Measurements from ENCODE around the gene FIZ1.

DNA sequence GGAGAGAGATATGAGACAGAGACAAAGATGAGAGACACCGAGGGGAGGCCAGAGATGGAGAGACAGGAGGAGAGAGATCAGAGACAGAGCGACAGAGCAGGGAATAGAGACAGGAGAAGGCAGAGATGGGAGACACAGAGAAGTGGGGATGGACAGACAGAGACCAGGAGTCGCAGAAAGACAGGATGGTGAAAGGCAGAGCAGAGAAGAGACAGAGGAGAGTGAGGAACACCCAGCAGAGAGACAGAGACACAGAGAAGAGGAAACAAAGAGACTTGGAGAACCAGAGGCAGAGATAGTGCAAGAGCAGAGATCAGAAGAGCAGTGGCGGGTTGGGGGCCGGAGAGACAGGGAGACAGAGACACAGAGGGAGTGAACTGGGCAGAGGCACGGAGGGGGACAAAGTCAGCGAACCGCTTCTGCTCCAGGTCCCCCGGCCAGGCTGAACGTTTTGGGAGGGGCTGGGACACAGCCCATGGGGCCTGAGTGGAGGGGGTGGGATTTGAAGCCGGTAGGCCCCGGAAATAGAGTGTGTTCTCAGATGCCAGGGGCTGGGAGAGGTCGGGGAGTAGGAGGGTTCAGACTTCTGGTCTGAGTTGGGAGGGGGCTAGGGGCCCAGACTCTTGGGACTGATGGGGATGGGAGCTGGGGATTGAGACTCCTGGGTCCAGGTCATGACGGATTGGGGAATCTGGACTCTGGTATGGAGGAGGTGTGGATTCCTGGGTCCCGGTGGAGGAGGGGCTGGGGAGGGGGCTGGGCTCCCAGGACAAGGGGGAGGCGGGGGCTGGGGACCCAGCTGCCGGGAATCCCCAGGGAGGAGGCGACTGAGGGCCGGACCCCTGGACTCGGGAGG is 19.3 kb downstream of the FIZ1 start:
- TF ChIP-seq, protein P1, sequence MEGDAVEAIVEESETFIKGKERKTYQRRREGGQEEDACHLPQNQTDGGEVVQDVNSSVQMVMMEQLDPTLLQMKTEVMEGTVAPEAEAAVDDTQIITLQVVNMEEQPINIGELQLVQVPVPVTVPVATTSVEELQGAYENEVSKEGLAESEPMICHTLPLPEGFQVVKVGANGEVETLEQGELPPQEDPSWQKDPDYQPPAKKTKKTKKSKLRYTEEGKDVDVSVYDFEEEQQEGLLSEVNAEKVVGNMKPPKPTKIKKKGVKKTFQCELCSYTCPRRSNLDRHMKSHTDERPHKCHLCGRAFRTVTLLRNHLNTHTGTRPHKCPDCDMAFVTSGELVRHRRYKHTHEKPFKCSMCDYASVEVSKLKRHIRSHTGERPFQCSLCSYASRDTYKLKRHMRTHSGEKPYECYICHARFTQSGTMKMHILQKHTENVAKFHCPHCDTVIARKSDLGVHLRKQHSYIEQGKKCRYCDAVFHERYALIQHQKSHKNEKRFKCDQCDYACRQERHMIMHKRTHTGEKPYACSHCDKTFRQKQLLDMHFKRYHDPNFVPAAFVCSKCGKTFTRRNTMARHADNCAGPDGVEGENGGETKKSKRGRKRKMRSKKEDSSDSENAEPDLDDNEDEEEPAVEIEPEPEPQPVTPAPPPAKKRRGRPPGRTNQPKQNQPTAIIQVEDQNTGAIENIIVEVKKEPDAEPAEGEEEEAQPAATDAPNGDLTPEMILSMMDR (tag by site-specific recombination; IDR thresholded peaks at IDR 0.05): no peak
- TF ChIP-seq SALL2 (tag by site-specific recombination; IDR thresholded peaks at IDR 0.05; ENCODE audit: borderline replicate concordance) (no peak), FEZF1 (tag by site-specific recombination; IDR thresholded peaks at IDR 0.05) (no peak), WT1 (tag by site-specific recombination; IDR thresholded peaks at IDR 0.05) (no peak), ZIC2 (tag by site-specific recombination; IDR thresholded peaks at IDR 0.05) (no peak), ZNF221 (tag by site-specific recombination; IDR thresholded peaks at IDR 0.05; ENCODE audit: borderline replicate concordance) (no peak), ZBTB1 (tag by site-specific recombination; IDR thresholded peaks at IDR 0.05) (no peak)
- TF ChIP-seq, protein P2, sequence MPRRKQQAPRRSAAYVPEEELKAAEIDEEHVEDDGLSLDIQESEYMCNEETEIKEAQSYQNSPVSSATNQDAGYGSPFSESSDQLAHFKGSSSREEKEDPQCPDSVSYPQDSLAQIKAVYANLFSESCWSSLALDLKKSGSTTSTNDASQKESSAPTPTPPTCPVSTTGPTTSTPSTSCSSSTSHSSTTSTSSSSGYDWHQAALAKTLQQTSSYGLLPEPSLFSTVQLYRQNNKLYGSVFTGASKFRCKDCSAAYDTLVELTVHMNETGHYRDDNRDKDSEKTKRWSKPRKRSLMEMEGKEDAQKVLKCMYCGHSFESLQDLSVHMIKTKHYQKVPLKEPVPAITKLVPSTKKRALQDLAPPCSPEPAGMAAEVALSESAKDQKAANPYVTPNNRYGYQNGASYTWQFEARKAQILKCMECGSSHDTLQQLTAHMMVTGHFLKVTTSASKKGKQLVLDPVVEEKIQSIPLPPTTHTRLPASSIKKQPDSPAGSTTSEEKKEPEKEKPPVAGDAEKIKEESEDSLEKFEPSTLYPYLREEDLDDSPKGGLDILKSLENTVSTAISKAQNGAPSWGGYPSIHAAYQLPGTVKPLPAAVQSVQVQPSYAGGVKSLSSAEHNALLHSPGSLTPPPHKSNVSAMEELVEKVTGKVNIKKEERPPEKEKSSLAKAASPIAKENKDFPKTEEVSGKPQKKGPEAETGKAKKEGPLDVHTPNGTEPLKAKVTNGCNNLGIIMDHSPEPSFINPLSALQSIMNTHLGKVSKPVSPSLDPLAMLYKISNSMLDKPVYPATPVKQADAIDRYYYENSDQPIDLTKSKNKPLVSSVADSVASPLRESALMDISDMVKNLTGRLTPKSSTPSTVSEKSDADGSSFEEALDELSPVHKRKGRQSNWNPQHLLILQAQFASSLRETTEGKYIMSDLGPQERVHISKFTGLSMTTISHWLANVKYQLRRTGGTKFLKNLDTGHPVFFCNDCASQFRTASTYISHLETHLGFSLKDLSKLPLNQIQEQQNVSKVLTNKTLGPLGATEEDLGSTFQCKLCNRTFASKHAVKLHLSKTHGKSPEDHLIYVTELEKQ (tag by site-specific recombination; IDR thresholded peaks at IDR 0.05; ENCODE audit: borderline replicate concordance): no peak
- TF ChIP-seq, protein P3, sequence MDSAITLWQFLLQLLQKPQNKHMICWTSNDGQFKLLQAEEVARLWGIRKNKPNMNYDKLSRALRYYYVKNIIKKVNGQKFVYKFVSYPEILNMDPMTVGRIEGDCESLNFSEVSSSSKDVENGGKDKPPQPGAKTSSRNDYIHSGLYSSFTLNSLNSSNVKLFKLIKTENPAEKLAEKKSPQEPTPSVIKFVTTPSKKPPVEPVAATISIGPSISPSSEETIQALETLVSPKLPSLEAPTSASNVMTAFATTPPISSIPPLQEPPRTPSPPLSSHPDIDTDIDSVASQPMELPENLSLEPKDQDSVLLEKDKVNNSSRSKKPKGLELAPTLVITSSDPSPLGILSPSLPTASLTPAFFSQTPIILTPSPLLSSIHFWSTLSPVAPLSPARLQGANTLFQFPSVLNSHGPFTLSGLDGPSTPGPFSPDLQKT (IDR thresholded peaks at IDR 0.05; ENCODE audit: borderline replicate concordance, low read depth, low read length): no peak
- TF ChIP-seq, protein P4, sequence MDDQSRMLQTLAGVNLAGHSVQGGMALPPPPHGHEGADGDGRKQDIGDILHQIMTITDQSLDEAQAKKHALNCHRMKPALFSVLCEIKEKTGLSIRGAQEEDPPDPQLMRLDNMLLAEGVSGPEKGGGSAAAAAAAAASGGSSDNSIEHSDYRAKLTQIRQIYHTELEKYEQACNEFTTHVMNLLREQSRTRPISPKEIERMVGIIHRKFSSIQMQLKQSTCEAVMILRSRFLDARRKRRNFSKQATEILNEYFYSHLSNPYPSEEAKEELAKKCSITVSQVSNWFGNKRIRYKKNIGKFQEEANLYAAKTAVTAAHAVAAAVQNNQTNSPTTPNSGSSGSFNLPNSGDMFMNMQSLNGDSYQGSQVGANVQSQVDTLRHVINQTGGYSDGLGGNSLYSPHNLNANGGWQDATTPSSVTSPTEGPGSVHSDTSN (CRISPR knock-in tag; IDR thresholded peaks at IDR 0.05): no peak

Data from HEK293 (cell line).